Measurements from ENCODE around the gene TTC24. TPM values are rescaled to one million over a fixed set of nuclear protein-coding genes. Genes with fewer than 3 reads are reported as not detected.
A peak's percentile ranks its signal among the peaks of the same experiment; 100 is the strongest.

Gene TTC24
- polyA plus RNA-seq, 1 donor from 2014 or later: not detected

- no peaks in the 10 kb centered on the region for H3K9me2 ChIP-seq (ENCODE audit: insufficient read depth, low read length)
- no peak overlapping the region for H2AFZ ChIP-seq (ENCODE audit: low read depth, low read length)
- no peaks in the 10 kb centered on the region for H4K20me1 ChIP-seq (ENCODE audit: insufficient read depth)
- H3K4me2 ChIP-seq (ENCODE audit: low read length): no peak overlapping the region
- no peaks in the 10 kb centered on the region for H3K79me2 ChIP-seq (replicated peaks; ENCODE audit: insufficient read depth, low read length)
- H3K9me3 ChIP-seq (ENCODE audit: low read length): no peaks in the 10 kb centered on the region
- H3K9ac ChIP-seq (ENCODE audit: low read length): peak overlapping the region; percentile 14
- H3K4me3 ChIP-seq (ENCODE audit: low read length): peak overlapping the region; percentile 69
- no peak overlapping the region for H3K27ac ChIP-seq (ENCODE audit: low read length)
- no peaks in the 10 kb centered on the region for H3K36me3 ChIP-seq (ENCODE audit: insufficient read depth, low read length)
- TF ChIP-seq MXI1 (conservative IDR thresholded peaks at IDR 0.05; ENCODE audit: poor library complexity, severe bottlenecking) (no peak), REST (IDR thresholded peaks at IDR 0.05; ENCODE audit: borderline replicate concordance) (no peak), CTCF (IDR thresholded peaks at IDR 0.05; ENCODE audit: poor library complexity, severe bottlenecking) (no peak), POLR2AphosphoS5 (IDR thresholded peaks at IDR 0.05) (no peak), EZH2 (IDR thresholded peaks at IDR 0.05; ENCODE audit: borderline replicate concordance, insufficient read depth, low read length, poor library complexity, severe bottlenecking) (peak; percentile 89), SMC3 (conservative IDR thresholded peaks at IDR 0.05; ENCODE audit: poor library complexity) (no peak), TAF1 (IDR thresholded peaks at IDR 0.05; ENCODE audit: low read depth) (no peak), RAD21 (conservative IDR thresholded peaks at IDR 0.05) (no peak)
- H3K27me3 ChIP-seq (ENCODE audit: insufficient read depth, low read depth, low read length): peaks cover 62% of the 10 kb centered on the region
- H3F3A ChIP-seq (ENCODE audit: insufficient read depth, low read length, poor library complexity, severe bottlenecking): no peaks in the 10 kb centered on the region
Measured at GRCh38 chr1:156624814-156625435, 45.4 kb downstream of the TTC24 start.

- H3K27ac ChIP-seq (ENCODE audit: low read length): no peak overlapping the region
- H3K27me3 ChIP-seq (ENCODE audit: insufficient read depth, low read depth, low read length): peaks cover 55% of the 10 kb centered on the region
- TF ChIP-seq CTCF (IDR thresholded peaks at IDR 0.05; ENCODE audit: poor library complexity, severe bottlenecking): peak; percentile 95
- no peak for TF ChIP-seq EZH2 (IDR thresholded peaks at IDR 0.05; ENCODE audit: borderline replicate concordance, insufficient read depth, low read length, poor library complexity, severe bottlenecking)
- peak; percentile 21 for TF ChIP-seq MXI1 (conservative IDR thresholded peaks at IDR 0.05; ENCODE audit: poor library complexity, severe bottlenecking)
- no peak for TF ChIP-seq EP300 (conservative IDR thresholded peaks at IDR 0.05; ENCODE audit: poor library complexity, severe bottlenecking)
- no peak for TF ChIP-seq REST (IDR thresholded peaks at IDR 0.05; ENCODE audit: borderline replicate concordance)
- TF ChIP-seq RAD21 (conservative IDR thresholded peaks at IDR 0.05): peak; percentile 86
- no peak for TF ChIP-seq POLR2AphosphoS5 (IDR thresholded peaks at IDR 0.05)
- no peak for TF ChIP-seq TAF1 (IDR thresholded peaks at IDR 0.05; ENCODE audit: low read depth)
- TF ChIP-seq SMC3 (conservative IDR thresholded peaks at IDR 0.05; ENCODE audit: poor library complexity): peak; percentile 86
- H4K20me1 ChIP-seq (ENCODE audit: insufficient read depth): no peaks in the 10 kb centered on the region
- H3F3A ChIP-seq (ENCODE audit: insufficient read depth, low read length, poor library complexity, severe bottlenecking): no peaks in the 10 kb centered on the region
- H2AFZ ChIP-seq (ENCODE audit: low read depth, low read length): no peak overlapping the region
- no peak overlapping the region for H3K4me2 ChIP-seq (ENCODE audit: low read length)
- H3K9ac ChIP-seq (ENCODE audit: low read length): peak overlapping the region; percentile 14
- no peaks in the 10 kb centered on the region for H3K36me3 ChIP-seq (ENCODE audit: insufficient read depth, low read length)
- H3K9me3 ChIP-seq (ENCODE audit: low read length): no peaks in the 10 kb centered on the region
- H3K9me2 ChIP-seq (ENCODE audit: insufficient read depth, low read length): no peaks in the 10 kb centered on the region
- peak overlapping the region; percentile 69 for H3K4me3 ChIP-seq (ENCODE audit: low read length)
- H3K79me2 ChIP-seq (replicated peaks; ENCODE audit: insufficient read depth, low read length): no peaks in the 10 kb centered on the region
Measured at GRCh38 chr1:156625436-156626078, 46.0 kb downstream of the TTC24 start.

Data from neural cell (in vitro differentiated cells).